ENCODE results near the gene ZZZ3. TPM values are rescaled to one million over a fixed set of nuclear protein-coding genes. Genes with fewer than 3 reads are reported as not detected.

ZZZ3 gene
- 100 to 1,000 TPM in 1 of 4 donors, 10 to 100 TPM in 3; 50.6 to 117 (median 54.5) TPM for total RNA-seq

- under 1% methylated on average over 35 of the region's 56 CpGs for whole genome bisulfite sequencing
Measured at GRCh38 chr1:77682460-77683159, at the start of gene ZZZ3. ZZZ3 (minus strand) TSS chr1:77682658; CDS start chr1:77633354, 49,304 bp downstream.

GRCh38 chr1:77732090-77732489 is 49.6 kb upstream of the ZZZ3 start:
- WGBS = 100% methylated on average over 1 of the region's 1 CpG
- peaks cover 54% of the 10 kb centered on the region for H3K36me3 ChIP-seq
- H3K4me3 ChIP-seq = no peak overlapping the region
- H3K4me1 ChIP-seq = no peaks in the 10 kb centered on the region
- no peak for TF ChIP-seq EP300 (IDR thresholded peaks at IDR 0.05)
- no peak for TF ChIP-seq CTCF (IDR thresholded peaks at IDR 0.05)
- TF ChIP-seq POLR2AphosphoS5 (IDR thresholded peaks at IDR 0.05) = no peak
- TF ChIP-seq POLR2A (IDR thresholded peaks at IDR 0.05) = no peak
- no peak overlapping the region for H3K27ac ChIP-seq
- H3K27me3 ChIP-seq = no peaks in the 10 kb centered on the region
- no peaks in the 10 kb centered on the region for H3K9me3 ChIP-seq
- DNase-seq (ENCODE audit: low spot score in 2 of 2) = no peak

More at GRCh38 chr1:77682460-77683159, at the start of gene ZZZ3:
- no peaks in the 10 kb centered on the region for H3K9me3 ChIP-seq
- H3K27me3 ChIP-seq = no peaks in the 10 kb centered on the region
- peak within 1 kb of the TSS; percentile 98 for H3K27ac ChIP-seq
- DNase-seq (ENCODE audit: low spot score in 2 of 2) = peak; percentile 94 to 97
- H3K4me3 ChIP-seq = peak within 1 kb of the TSS; percentile 85
- H3K4me1 ChIP-seq = peaks cover 38% of the 10 kb centered on the region
- TF ChIP-seq POLR2AphosphoS5 (IDR thresholded peaks at IDR 0.05) (peak in 1 of 3 donors; percentile 77), EP300 (IDR thresholded peaks at IDR 0.05) (no peak), CTCF (IDR thresholded peaks at IDR 0.05) (peak in 1 of 2 donors; percentile 15), POLR2A (IDR thresholded peaks at IDR 0.05) (no peak)
- H3K36me3 ChIP-seq = no peaks in the 10 kb centered on the region

- Histone ChIP-seq H3K4me3 (no peak overlapping the region), H3K4me1 (no peaks in the 10 kb centered on the region), H3K9me3 (no peaks in the 10 kb centered on the region), H3K36me3 (peaks cover 81% of the 10 kb centered on the region), H3K27me3 (no peaks in the 10 kb centered on the region), H3K27ac (no peak overlapping the region)
- no peak for TF ChIP-seq EP300 (IDR thresholded peaks at IDR 0.05)
- no peak for TF ChIP-seq POLR2AphosphoS5 (IDR thresholded peaks at IDR 0.05)
- no peak for TF ChIP-seq CTCF (IDR thresholded peaks at IDR 0.05)
- no peak for DNase-seq (ENCODE audit: low spot score in 2 of 2)
- WGBS = 100% methylated on average over 4 of the region's 4 CpGs
Measured at GRCh38 chr1:77725706-77726105, 43.2 kb upstream of the ZZZ3 start.

- Histone ChIP-seq H3K27ac (no peak overlapping the region), H3K27me3 (no peaks in the 10 kb centered on the region), H3K4me1 (no peaks in the 10 kb centered on the region), H3K4me3 (no peak overlapping the region), H3K9me3 (no peaks in the 10 kb centered on the region), H3K36me3 (peaks cover 72% of the 10 kb centered on the region)
- no peak for DNase-seq (ENCODE audit: low spot score in 2 of 2)
- no peak for TF ChIP-seq POLR2A (IDR thresholded peaks at IDR 0.05)
- TF ChIP-seq POLR2AphosphoS5 (IDR thresholded peaks at IDR 0.05) = no peak
- no peak for TF ChIP-seq CTCF (IDR thresholded peaks at IDR 0.05)
- TF ChIP-seq EP300 (IDR thresholded peaks at IDR 0.05) = no peak
- 96% methylated on average over 2 of the region's 2 CpGs for WGBS
Measured at GRCh38 chr1:77718181-77718580, 35.7 kb upstream of the ZZZ3 start.

- TF ChIP-seq POLR2AphosphoS5 (IDR thresholded peaks at IDR 0.05) = no peak
- no peak for TF ChIP-seq EP300 (IDR thresholded peaks at IDR 0.05)
- TF ChIP-seq POLR2A (IDR thresholded peaks at IDR 0.05) = no peak
- TF ChIP-seq CTCF (IDR thresholded peaks at IDR 0.05) = no peak
- Histone ChIP-seq H3K36me3 (peaks cover 69% of the 10 kb centered on the region), H3K27ac (no peak overlapping the region), H3K4me1 (no peaks in the 10 kb centered on the region), H3K4me3 (no peak overlapping the region), H3K27me3 (no peaks in the 10 kb centered on the region), H3K9me3 (no peaks in the 10 kb centered on the region)
- 98% methylated on average over 4 of the region's 4 CpGs for WGBS
- no peak for DNase-seq (ENCODE audit: low spot score in 2 of 2)
Measured at GRCh38 chr1:77716065-77716464, 33.6 kb upstream of the ZZZ3 start.

All from suprapubic skin (tissue), 4 donors.